DOHH2 (cell line): ENCODE data around the gene PRRG4.

Source experiments
- CTCF ChIP-seq: fragments of 200-600 bp; sonication (generic); IDR thresholded peaks from one replicate; pipeline ENCODE4 v1.5.1; 2014; ENCODE audit warnings: antibody characterized with exemption, mild to moderate bottlenecking, low read depth, low read length; ENCODE audit not compliant: poor library complexity, severe bottlenecking
- EZH2phosphoT487 ChIP-seq: fragments of 200-600 bp; sonication (generic); IDR thresholded peaks from 2 replicates; pipeline ENCODE4 v1.6.1; 2017; ENCODE audit warnings: borderline replicate concordance, mild to moderate bottlenecking, antibody characterized with exemption, low read length, moderate library complexity, mixed read lengths

- TF ChIP-seq CTCF = no peak
- no peak for TF ChIP-seq EZH2phosphoT487
Observed at GRCh38 chr11:32830413-32830738, 649 bp downstream of the PRRG4 start.
